Measurements from ENCODE around the gene PTPRN2. TPM values are rescaled to one million over a fixed set of nuclear protein-coding genes. Genes with fewer than 3 reads are reported as not detected.

The PTPRN2 gene
- total and polyA plus RNA-seq, 2 of the 8 experiments (the other 6 are each of a cell fraction or from before 2014, with no cell fraction given): 2.6 to 4.5 TPM

- DNase-seq (ENCODE audit: low read depth in 1 of 2, low spot score in 2 of 2): no peak
Observed at GRCh38 chr7:157675427-157675927, 912.1 kb downstream of the PTPRN2 start.

More at GRCh38 chr7:157675427-157675927, 912.1 kb downstream of the PTPRN2 start:
- H2BK5ac ChIP-seq (ENCODE audit: low read depth, low read length): no peak overlapping the region
- no peak overlapping the region for H3K4me2 ChIP-seq (ENCODE audit: insufficient read depth in 1 of 2, low read depth in 2 of 2, low read length in 2 of 2)
- no peak overlapping the region for H2BK120ac ChIP-seq (replicated peaks; ENCODE audit: low read depth, low read length)
- peaks cover 1 to 2% of the 10 kb centered on the region in 2 experiments for H4K20me1 ChIP-seq (replicated peaks in 1 of 2; ENCODE audit: control insufficient read depth in 1 of 2, insufficient read depth in 2 of 2, low read length in 2 of 2)
- TF ChIP-seq POLR2A (IDR thresholded peaks at IDR 0.05; ENCODE audit: control extremely low read depth in 1 of 2, low read depth in 2 of 2, low read length in 2 of 2): no peak
- no peak overlapping the region for H4K8ac ChIP-seq (ENCODE audit: extremely low read depth, insufficient read depth, low read length)
- H4K91ac ChIP-seq (replicated peaks; ENCODE audit: insufficient read length, low read length): no peak overlapping the region
- no peak overlapping the region for H3K18ac ChIP-seq (ENCODE audit: extremely low read depth, low read length)
- no peaks in the 10 kb centered on the region for H3K79me1 ChIP-seq (ENCODE audit: low read depth, low read length)
- no peak for FAIRE-seq
- no peak overlapping the region for H2AFZ ChIP-seq (ENCODE audit: low read length)
- no peak overlapping the region for H2AK5ac ChIP-seq (ENCODE audit: low read depth, low read length)
- H3K36me3 ChIP-seq (ENCODE audit: control insufficient read depth in 2 of 4, insufficient read depth in 4 of 4, low read length in 3 of 4): no peaks in the 10 kb centered on the region
- no peak overlapping the region for H3K9ac ChIP-seq (replicated peaks in 1 of 4; ENCODE audit: extremely low read depth in 1 of 4, low read depth in 3 of 4, low read length in 3 of 4)
- no peaks in the 10 kb centered on the region for H3K9me3 ChIP-seq (ENCODE audit: insufficient read depth in 2 of 2, low read depth in 1 of 2, low read length in 1 of 2)
- POLR2A ChIA-PET (ENCODE audit: partially characterized antibody): no interaction called here
- H4K5ac ChIP-seq (ENCODE audit: insufficient read length, low read depth, low read length): no peak overlapping the region
- 95% methylated on average over 18 of the region's 21 CpGs; no CpG with 5 or more reads in 1 of the 2 experiments for WGBS, 2 experiments (ENCODE audit: extremely low coverage in 1 of 2, insufficient coverage in 1 of 2, insufficient read length in 1 of 2, insufficient replicate concordance in 2 of 2, low coverage in 1 of 2, low lambda C conversion rate in 2 of 2, missing lambda C conversion rate in 1 of 2)
- no peak overlapping the region for H3K4me3 ChIP-seq (ENCODE audit: extremely low read depth in 1 of 4, insufficient read depth in 2 of 4, low read depth in 3 of 4, low read length in 4 of 4)
- H3K4ac ChIP-seq (replicated peaks; ENCODE audit: insufficient read length, low read depth, low read length): no peak overlapping the region
- no peak overlapping the region for H3K23ac ChIP-seq (ENCODE audit: insufficient read length)
- H3K23me2 ChIP-seq (ENCODE audit: low read depth, low read length): no peaks in the 10 kb centered on the region
- no peak overlapping the region for H2BK20ac ChIP-seq (ENCODE audit: low read length)
- no peak overlapping the region for H2BK12ac ChIP-seq (ENCODE audit: low read depth, low read length)
- peaks cover 6 to 31% (median 22%) of the 10 kb centered on the region in 4 experiments for H3K27me3 ChIP-seq (replicated peaks in 1 of 4; ENCODE audit: control insufficient read depth in 3 of 4, extremely low read depth in 1 of 4, insufficient read depth in 3 of 4, low read length in 3 of 4)
- no peak overlapping the region for H2BK15ac ChIP-seq (ENCODE audit: low read length)
- CTCF ChIA-PET (ENCODE audit: partially characterized antibody): interaction anchor here (2.1 to 2.2 kb wide), 2 partner anchors 7 to 201 kb away, joined by 4 to 7 read pairs; no protein-coding TSS in a partner anchor
- H3K27ac ChIP-seq (ENCODE audit: low read depth, low read length): no peak overlapping the region
- no peaks in the 10 kb centered on the region for H3K79me2 ChIP-seq (ENCODE audit: control insufficient read depth in 1 of 2, insufficient read depth in 2 of 2, low read length in 2 of 2)
- H3K4me1 ChIP-seq (replicated peaks in 1 of 4; ENCODE audit: control insufficient read depth in 3 of 4, insufficient read depth in 4 of 4, low read length in 3 of 4): peaks cover 0 to 5% (median 2%) of the 10 kb centered on the region in 4 experiments; a peak in 2 of 7 replicates
- H3K14ac ChIP-seq (ENCODE audit: insufficient read length): no peak overlapping the region
- no peak overlapping the region for H3K56ac ChIP-seq (replicated peaks; ENCODE audit: insufficient read length, low read depth, low read length)

Data from H1 (cell line).